BLaER1 (cell line): ENCODE measurements around the gene ING4.

Experiments used
- H3K27ac ChIP-seq: shearing (Covaris generic); formaldehyde crosslinking; 2 replicates; pipeline ENCODE4 v1.8.1; 2022
- H3K27me3 ChIP-seq: shearing (Covaris generic); formaldehyde crosslinking; 2 replicates; pipeline ENCODE4 v1.8.1; 2022
- H3K36me3 ChIP-seq: shearing (Covaris generic); formaldehyde crosslinking; 2 replicates; pipeline ENCODE4 v1.8.1; 2022
- H3K4me1 ChIP-seq: shearing (Covaris generic); formaldehyde crosslinking; 2 replicates; pipeline ENCODE4 v1.8.1; 2022
- H3K4me2 ChIP-seq: shearing (Covaris generic); formaldehyde crosslinking; 2 replicates; pipeline ENCODE4 v1.8.1; 2022
- H3K4me3 ChIP-seq: shearing (Covaris generic); formaldehyde crosslinking; 2 replicates; pipeline ENCODE4 v1.8.1; 2022
- H3K9ac ChIP-seq: shearing (Covaris generic); formaldehyde crosslinking; 2 replicates; pipeline ENCODE4 v1.8.1; 2022
- H3K9me3 ChIP-seq: shearing (Covaris generic); formaldehyde crosslinking; 2 replicates; pipeline ENCODE4 v1.8.1; 2022
- H4K20me1 ChIP-seq: shearing (Covaris generic); formaldehyde crosslinking; 2 replicates; pipeline ENCODE4 v1.8.1; 2022
- Cebpa-rat ChIP-seq: shearing (Covaris generic); IDR thresholded peaks from 2 replicates; pipeline ENCODE4 v1.8.1; 2022

ING4 gene

DNA sequence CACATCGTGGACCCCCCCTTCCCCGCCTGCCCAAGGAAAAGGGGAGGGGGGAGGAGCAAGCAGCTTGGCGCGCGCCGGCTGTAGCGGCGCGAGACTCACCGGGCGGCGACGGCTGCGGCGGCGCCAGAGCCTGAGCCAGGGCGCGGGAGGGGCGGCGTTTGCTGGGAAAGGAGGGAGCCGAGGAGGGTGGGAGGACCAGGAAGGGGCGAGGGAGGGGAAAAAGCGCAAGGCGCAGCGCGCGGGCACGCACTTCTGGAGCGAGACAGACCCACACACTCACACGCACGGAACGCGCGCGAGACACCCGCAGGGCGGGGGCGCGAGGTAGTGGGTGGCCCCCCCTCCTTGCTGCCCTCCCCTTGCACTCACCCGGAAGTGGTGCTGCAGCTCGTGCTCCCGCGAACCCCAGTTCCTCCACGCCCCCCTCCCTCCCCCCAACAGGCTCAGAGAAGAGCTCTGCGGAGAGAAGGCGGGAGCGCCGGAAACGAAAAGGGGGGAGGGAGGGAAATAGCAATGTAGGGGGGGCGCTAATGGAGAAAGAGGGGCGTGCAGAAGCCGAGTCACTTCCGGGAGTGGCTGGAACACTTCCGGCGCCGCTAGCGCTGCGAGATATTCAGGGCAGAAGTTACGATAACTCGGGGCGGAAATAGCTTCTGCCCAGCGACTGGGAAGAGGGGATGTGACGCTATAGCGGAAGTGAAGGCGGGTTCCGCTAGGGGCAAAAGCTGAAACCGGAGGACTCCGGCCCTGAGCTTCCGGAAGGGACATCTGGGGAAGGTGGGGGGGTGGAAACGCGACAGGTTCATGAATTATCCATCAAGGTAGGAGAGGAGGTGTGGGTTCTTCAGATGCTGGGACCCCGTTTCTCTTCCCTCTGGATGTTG is 26.3 kb upstream of the ING4 start, which contains the start of gene ZNF384:
TSS of gene ZNF384 (minus strand) at position 377 of the 884 bp plus-strand sequence. CDS start 9,855 bp downstream, outside the sequence.
- peak within 1 kb of the TSS; percentile 95 for H3K9ac ChIP-seq

DNA sequence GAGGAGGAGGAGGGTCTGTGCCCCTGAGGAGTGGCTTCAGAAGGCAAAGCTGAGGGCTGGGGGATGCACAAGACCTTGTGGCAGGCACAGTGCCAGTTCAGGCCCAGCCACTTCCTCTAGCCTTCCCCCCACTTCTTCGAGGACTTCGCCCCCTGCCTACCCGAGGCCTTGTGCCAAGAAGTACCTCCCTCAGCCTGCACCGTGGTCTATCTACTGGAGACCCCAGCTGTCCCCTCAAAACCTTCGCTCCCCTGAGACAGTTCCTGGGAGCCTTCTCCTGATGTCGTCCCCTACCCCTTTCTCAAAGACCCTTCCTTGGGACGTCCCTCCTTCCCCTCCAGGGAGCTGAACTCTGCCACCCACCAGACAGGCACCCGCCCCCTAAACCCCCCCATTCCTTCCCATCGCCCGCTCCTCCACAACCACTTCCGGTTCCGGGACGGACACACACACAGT is 25.7 kb upstream of the ING4 start:
- peak overlapping the region; percentile 77 for H3K4me3 ChIP-seq
- peak overlapping the region; percentile 96 for H3K4me2 ChIP-seq
- peak overlapping the region; percentile 98 for H3K27ac ChIP-seq
- no peaks in the 10 kb centered on the region for H3K27me3 ChIP-seq
- peak overlapping the region; percentile 95 for H3K9ac ChIP-seq
- no peaks in the 10 kb centered on the region for H3K9me3 ChIP-seq
- peaks cover 73% of the 10 kb centered on the region for H3K4me1 ChIP-seq
- H4K20me1 ChIP-seq: peaks cover 43% of the 10 kb centered on the region
- peaks cover 25% of the 10 kb centered on the region for H3K36me3 ChIP-seq
- no peak for TF ChIP-seq Cebpa-rat

More for the DNA sequence above, 26.3 kb upstream of the ING4 start, which contains the start of gene ZNF384:
- peak within 1 kb of the TSS; percentile 96 for H3K4me2 ChIP-seq
- TF ChIP-seq Cebpa-rat: no peak
- no peaks in the 10 kb centered on the region for H3K27me3 ChIP-seq
- H3K9me3 ChIP-seq: no peaks in the 10 kb centered on the region
- H3K27ac ChIP-seq: peak within 1 kb of the TSS; percentile 98
- peak within 1 kb of the TSS; percentile 77 for H3K4me3 ChIP-seq
- peaks cover 36% of the 10 kb centered on the region for H4K20me1 ChIP-seq
- peaks cover 78% of the 10 kb centered on the region for H3K4me1 ChIP-seq
- peaks cover 19% of the 10 kb centered on the region for H3K36me3 ChIP-seq

DNA sequence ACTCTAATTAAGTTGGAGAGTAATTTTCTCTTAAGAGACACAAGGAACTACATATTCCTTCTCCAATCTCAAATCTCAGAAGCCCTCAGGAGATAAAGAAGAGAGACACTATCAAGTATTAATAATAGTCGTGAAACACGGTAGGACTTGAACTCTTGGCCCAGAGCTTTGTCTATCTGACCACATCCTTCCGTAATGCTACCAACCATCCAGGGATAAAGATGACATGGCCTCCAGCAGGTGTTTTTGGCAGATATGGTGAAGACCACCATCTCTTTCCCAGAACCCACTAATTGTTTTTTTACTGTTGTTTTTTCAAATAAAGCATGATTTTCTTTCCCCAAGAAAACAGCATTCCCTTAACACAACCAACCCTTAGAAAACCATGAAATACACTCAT is 22.9 kb upstream of the ING4 start:
- TF ChIP-seq Cebpa-rat: no peak
- Histone ChIP-seq H3K9ac (peak overlapping the region; percentile 95; the same call in 1 of the 2 replicates), H3K9me3 (no peaks in the 10 kb centered on the region), H4K20me1 (peaks cover 70% of the 10 kb centered on the region), H3K36me3 (peaks cover 53% of the 10 kb centered on the region), H3K27me3 (no peaks in the 10 kb centered on the region), H3K4me2 (peak overlapping the region; percentile 96), H3K4me3 (no peak overlapping the region), H3K4me1 (peaks cover 51% of the 10 kb centered on the region), H3K27ac (peak overlapping the region; percentile 18; the same call in 1 of the 2 replicates)

DNA sequence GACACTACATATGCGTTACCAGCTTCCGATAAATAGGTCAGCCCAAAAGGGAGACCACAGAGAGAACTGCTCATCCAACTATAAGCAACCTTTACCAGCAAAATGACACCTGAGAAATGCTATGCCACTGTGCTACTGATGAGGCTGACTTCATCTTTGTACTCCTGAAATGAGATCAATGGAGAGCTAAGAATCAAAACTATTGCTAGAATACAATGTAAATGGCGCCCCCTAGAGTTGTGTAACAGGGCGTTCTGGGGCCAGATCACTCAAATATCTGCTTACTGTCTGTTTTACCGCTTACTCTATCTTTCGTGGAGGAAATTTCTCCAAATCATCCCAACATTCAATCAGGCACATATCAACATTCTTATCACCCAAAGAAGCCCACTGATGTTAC is 21.7 kb upstream of the ING4 start:
- H3K4me3 ChIP-seq: no peak overlapping the region
- TF ChIP-seq Cebpa-rat: no peak
- H4K20me1 ChIP-seq: peaks cover 82% of the 10 kb centered on the region
- no peaks in the 10 kb centered on the region for H3K9me3 ChIP-seq
- peak overlapping the region; percentile 96; the same call in 1 of the 2 replicates for H3K4me2 ChIP-seq
- peaks cover 42% of the 10 kb centered on the region for H3K4me1 ChIP-seq
- H3K27me3 ChIP-seq: no peaks in the 10 kb centered on the region
- no peak overlapping the region for H3K27ac ChIP-seq
- H3K36me3 ChIP-seq: peaks cover 65% of the 10 kb centered on the region
- no peak overlapping the region for H3K9ac ChIP-seq

DNA sequence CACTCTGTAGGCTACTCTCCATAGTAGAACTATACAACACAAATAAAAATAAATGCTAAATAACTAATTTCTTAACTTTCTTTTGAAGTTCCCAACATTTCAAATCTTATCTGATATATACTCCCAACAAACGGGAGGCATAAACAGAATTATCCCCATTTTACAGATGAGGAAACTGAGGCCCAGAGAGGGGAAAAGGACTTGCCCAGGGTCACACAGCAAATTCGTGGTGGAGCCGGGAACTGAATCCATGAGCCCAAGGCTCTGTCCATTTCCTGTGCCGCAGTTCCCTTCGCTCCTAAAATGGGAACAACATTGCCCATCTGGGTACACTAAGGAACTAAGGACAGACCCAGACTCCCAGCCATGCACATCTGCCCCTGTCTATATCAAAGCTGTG is 14.0 kb upstream of the ING4 start:
- Histone ChIP-seq H4K20me1 (peaks cover 36% of the 10 kb centered on the region), H3K4me1 (no peaks in the 10 kb centered on the region), H3K9me3 (no peaks in the 10 kb centered on the region), H3K27me3 (no peaks in the 10 kb centered on the region), H3K27ac (no peak overlapping the region), H3K4me2 (no peak overlapping the region), H3K9ac (no peak overlapping the region), H3K4me3 (no peak overlapping the region), H3K36me3 (peaks cover 100% of the 10 kb centered on the region)
- no peak for TF ChIP-seq Cebpa-rat

DNA sequence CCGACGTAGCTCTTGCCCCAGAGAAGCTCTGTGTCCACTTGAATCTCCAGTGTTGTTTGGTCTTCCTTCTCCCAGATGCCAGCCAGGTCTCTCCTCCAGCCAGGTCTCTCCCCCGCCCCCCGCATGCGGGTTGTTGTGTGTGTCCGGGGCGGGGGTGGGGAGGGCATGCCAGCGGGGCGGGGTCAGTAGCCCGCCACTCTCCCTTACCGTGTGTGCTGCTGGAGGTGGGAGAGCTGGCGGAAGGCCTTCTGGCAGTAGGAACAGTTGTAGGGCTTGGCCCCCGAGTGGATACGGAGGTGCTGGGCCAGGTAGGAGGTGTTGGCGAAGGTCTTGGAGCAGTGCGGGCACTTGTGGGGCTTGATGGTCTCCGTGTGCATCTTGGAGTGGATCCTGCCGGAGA is 9.2 kb upstream of the ING4 start:
- 0 out of 2 replicates have a peak, but pooled peaks cover 2% of the 10 kb centered on the region for H4K20me1 ChIP-seq

DNA sequence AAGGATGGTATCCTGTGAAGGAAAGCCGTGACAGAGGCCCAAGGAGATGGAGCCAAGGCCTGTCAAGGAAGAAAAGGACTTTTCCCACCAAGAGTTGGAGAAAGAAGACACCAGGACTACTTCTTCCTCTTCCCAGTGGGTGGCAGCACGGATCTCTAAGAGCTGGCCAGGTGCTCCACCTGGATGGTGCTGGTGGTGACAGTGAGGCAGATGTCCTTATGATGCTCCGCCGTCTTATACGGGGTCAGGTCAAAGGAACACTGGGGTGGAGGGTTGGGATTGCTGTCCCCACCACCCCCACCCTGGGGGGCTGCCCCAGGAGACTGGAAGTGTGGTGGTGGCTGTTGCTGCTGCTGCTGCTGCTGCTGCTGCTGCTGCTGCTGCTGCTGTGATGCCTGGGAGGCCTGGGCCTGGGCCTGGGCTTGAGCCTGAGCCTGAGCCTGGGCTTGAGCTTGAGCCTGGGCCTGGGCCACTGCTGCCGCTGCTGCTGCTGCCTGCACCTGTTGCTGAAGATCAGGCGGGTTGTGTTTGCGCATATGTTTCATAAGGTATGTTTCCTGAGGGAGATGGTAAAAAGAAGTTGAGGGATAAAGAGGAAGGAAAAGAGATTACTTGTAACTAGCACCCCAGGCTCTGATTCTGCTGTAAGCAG is 4.8 kb upstream of the ING4 start:
- no peak overlapping the region for H3K27ac ChIP-seq
- no peaks in the 10 kb centered on the region for H3K9me3 ChIP-seq
- 0 out of 2 replicates have a peak, but pooled peaks cover 9% of the 10 kb centered on the region for H3K4me1 ChIP-seq
- no peak overlapping the region for H3K4me3 ChIP-seq
- TF ChIP-seq Cebpa-rat: no peak
- no peaks in the 10 kb centered on the region for H3K27me3 ChIP-seq
- H3K36me3 ChIP-seq: peaks cover 72% of the 10 kb centered on the region
- no peak overlapping the region for H3K9ac ChIP-seq
- no peaks in the 10 kb centered on the region for H4K20me1 ChIP-seq
- no peak overlapping the region for H3K4me2 ChIP-seq

More for the DNA sequence above, 9.2 kb upstream of the ING4 start:
- Histone ChIP-seq H3K27me3 (no peaks in the 10 kb centered on the region), H3K4me3 (no peak overlapping the region), H3K27ac (no peak overlapping the region), H3K9me3 (no peaks in the 10 kb centered on the region), H3K36me3 (peaks cover 100% of the 10 kb centered on the region), H3K4me2 (no peak overlapping the region), H3K4me1 (no peaks in the 10 kb centered on the region), H3K9ac (no peak overlapping the region)
- TF ChIP-seq Cebpa-rat: no peak

DNA sequence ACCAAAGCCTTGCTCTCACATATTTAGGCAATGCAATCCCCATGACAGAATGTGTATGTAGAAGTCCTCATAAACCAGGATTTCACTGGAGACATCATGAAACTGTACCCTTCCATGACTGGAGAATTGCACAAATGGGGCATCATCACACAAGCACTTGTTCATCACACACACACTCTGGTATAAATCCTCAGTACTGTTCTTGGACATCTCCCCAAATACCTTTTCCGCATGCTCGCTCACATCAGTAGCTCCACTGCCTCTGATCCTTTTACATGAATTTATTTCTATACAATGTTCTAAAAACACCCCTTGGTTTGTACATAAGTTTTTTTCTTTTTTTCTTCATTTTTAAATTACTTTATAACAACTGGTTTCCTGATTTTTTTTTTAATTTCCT is 3.3 kb upstream of the ING4 start:
- H4K20me1 ChIP-seq: no peaks in the 10 kb centered on the region
- H3K4me1 ChIP-seq: peaks cover 22% of the 10 kb centered on the region
- peaks cover 58% of the 10 kb centered on the region for H3K36me3 ChIP-seq
- H3K27me3 ChIP-seq: no peaks in the 10 kb centered on the region
- no peak for TF ChIP-seq Cebpa-rat
- no peak overlapping the region for H3K9ac ChIP-seq
- H3K4me3 ChIP-seq: no peak overlapping the region
- H3K4me2 ChIP-seq: no peak overlapping the region
- no peaks in the 10 kb centered on the region for H3K9me3 ChIP-seq
- H3K27ac ChIP-seq: no peak overlapping the region

DNA sequence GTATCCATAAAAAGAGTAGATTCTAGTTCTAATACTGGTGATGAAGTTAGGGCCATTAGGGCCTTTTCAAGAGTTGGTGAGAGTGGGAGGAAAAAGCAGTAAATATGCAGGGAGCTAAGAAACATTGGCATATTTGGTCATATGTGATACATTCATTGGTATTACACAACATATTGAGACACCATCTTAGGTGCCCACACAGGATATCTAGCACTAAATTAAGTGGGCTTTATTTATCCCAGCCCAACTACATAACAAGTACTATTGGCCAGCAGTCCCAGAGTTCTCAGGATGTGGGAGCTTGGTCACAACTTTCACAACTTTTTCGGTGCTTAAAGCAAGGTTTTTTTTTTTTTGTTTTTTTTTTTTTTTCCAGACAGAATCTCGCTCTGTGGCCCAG is 2.0 kb upstream of the ING4 start:
- peaks cover 44% of the 10 kb centered on the region for H3K36me3 ChIP-seq
- H3K4me2 ChIP-seq: no peak overlapping the region
- no peaks in the 10 kb centered on the region for H4K20me1 ChIP-seq
- TF ChIP-seq Cebpa-rat: no peak
- H3K4me3 ChIP-seq: no peak overlapping the region
- H3K27me3 ChIP-seq: no peaks in the 10 kb centered on the region
- H3K9ac ChIP-seq: no peak overlapping the region
- no peaks in the 10 kb centered on the region for H3K9me3 ChIP-seq
- no peak overlapping the region for H3K27ac ChIP-seq
- H3K4me1 ChIP-seq: peaks cover 22% of the 10 kb centered on the region

DNA sequence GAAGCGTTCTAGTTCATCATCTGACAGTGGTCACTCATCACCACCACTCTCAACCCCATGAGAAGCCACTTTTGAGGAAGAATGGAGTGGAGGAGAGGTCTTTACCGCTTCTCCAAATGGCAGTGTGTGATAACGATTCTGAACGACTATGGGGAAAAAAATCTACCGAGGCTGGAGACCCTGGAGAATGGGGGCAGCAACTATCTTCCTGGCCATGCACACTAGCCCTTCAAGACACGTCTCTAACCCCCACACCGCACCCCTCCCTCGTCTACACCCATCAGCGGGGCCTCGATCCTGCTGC is 365 bp downstream of the ING4 start:
- Histone ChIP-seq H3K4me2 (peak overlapping the region; percentile 75), H3K4me1 (peaks cover 26% of the 10 kb centered on the region), H3K9me3 (no peaks in the 10 kb centered on the region), H4K20me1 (no peaks in the 10 kb centered on the region), H3K36me3 (peaks cover 41% of the 10 kb centered on the region), H3K27me3 (no peaks in the 10 kb centered on the region), H3K27ac (peak overlapping the region; percentile 71), H3K4me3 (peak overlapping the region; percentile 80), H3K9ac (peak overlapping the region; percentile 78)
- TF ChIP-seq Cebpa-rat: no peak
